ENCODE results near the gene BAX. TPM values are rescaled to one million over a fixed set of nuclear protein-coding genes. Genes with fewer than 3 reads are reported as not detected.

The BAX gene
- total RNA-seq, 1 experiment from 2014 or later: 107 TPM

- H3K36me3 ChIP-seq (ENCODE audit: control insufficient read depth, insufficient read depth, low read length): peaks cover 17% of the 10 kb centered on the region
- POLR2A ChIA-PET: interaction anchor here (0.5 kb wide), 1 partner anchor 59 kb away, joined by 5 read pairs; no protein-coding TSS in a partner anchor
- H3K4me3 ChIP-seq (ENCODE audit: low read depth, low read length): no peak overlapping the region
- H3K4me1 Mint-ChIP-seq (ENCODE audit: low read depth, unreplicated experiment): peaks cover 10% of the 10 kb centered on the region
- H3K4me3 Mint-ChIP-seq (ENCODE audit: unreplicated experiment): no peak overlapping the region
- intact Hi-C loops (cut with micrococcal nuclease; ENCODE audit: unreplicated experiment): loop anchor here (2.0 kb wide), 1 partner anchor 175 kb away; no protein-coding TSS in a partner anchor
- no TSS peak for BruUV-seq (replicated peaks)
- H3K27ac Mint-ChIP-seq (ENCODE audit: unreplicated experiment): no peak overlapping the region
- TF ChIP-seq, protein P1, sequence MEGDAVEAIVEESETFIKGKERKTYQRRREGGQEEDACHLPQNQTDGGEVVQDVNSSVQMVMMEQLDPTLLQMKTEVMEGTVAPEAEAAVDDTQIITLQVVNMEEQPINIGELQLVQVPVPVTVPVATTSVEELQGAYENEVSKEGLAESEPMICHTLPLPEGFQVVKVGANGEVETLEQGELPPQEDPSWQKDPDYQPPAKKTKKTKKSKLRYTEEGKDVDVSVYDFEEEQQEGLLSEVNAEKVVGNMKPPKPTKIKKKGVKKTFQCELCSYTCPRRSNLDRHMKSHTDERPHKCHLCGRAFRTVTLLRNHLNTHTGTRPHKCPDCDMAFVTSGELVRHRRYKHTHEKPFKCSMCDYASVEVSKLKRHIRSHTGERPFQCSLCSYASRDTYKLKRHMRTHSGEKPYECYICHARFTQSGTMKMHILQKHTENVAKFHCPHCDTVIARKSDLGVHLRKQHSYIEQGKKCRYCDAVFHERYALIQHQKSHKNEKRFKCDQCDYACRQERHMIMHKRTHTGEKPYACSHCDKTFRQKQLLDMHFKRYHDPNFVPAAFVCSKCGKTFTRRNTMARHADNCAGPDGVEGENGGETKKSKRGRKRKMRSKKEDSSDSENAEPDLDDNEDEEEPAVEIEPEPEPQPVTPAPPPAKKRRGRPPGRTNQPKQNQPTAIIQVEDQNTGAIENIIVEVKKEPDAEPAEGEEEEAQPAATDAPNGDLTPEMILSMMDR (IDR thresholded peaks at IDR 0.05; ENCODE audit: insufficient read depth in 1 of 2, low read depth in 1 of 2, low read length in 1 of 2, severe bottlenecking in 1 of 2, unreplicated experiment in 1 of 2): no peak
- H3K4me1 ChIP-seq: peaks cover 12% of the 10 kb centered on the region
- DNase-seq: peak in 1 of 2 experiments; percentile 46
- peaks cover 81% of the 10 kb centered on the region for H3K36me3 Mint-ChIP-seq (ENCODE audit: insufficient read depth, unreplicated experiment)
- 0 out of 2 replicates have a peak, but pooled peaks cover 3% of the 10 kb centered on the region for H3K9me3 ChIP-seq
- no peaks in the 10 kb centered on the region for H3K27me3 ChIP-seq (replicated peaks; ENCODE audit: control insufficient read depth, insufficient read depth, low read length)
- H3K27me3 Mint-ChIP-seq (ENCODE audit: insufficient read depth, unreplicated experiment): no peaks in the 10 kb centered on the region
- CTCF ChIA-PET: interaction anchor here (1.1 to 1.8 kb wide), 3 partner anchors 24 to 158 kb away, joined by 3 to 18 read pairs (median 13); partner anchors contain the start of genes GYS1 and RUVBL2
- H3K9me3 Mint-ChIP-seq (ENCODE audit: unreplicated experiment): no peaks in the 10 kb centered on the region
These were observed 14.8 kb downstream of the BAX start for GRCh38 chr19:48969276-48970138.

- Mint-ChIP-seq H3K9me3 (ENCODE audit: unreplicated experiment) (no peaks in the 10 kb centered on the region), H3K4me1 (ENCODE audit: low read depth, unreplicated experiment) (peaks cover 6% of the 10 kb centered on the region), H3K36me3 (ENCODE audit: insufficient read depth, unreplicated experiment) (peaks cover 75% of the 10 kb centered on the region), H3K27me3 (ENCODE audit: insufficient read depth, unreplicated experiment) (no peaks in the 10 kb centered on the region), H3K4me3 (ENCODE audit: unreplicated experiment) (no peak overlapping the region), H3K27ac (ENCODE audit: unreplicated experiment) (no peak overlapping the region)
- peaks cover 12% of the 10 kb centered on the region for H3K4me1 ChIP-seq
- ChIA-PET CTCF (interaction anchor here (0.6 to 1.8 kb wide), 20 partner anchors 8 to 274 kb away, joined by 3 to 18 read pairs (median 4); partner anchors contain the start of genes DHDH, GYS1, NUCB1 and RUVBL2), POLR2A (interaction anchor here (0.7 to 1.2 kb wide), 5 partner anchors 8 to 98 kb away, joined by 3 to 5 read pairs (median 3); partner anchors contain the start of genes NUCB1 and PPP1R15A)
- no TSS peak for BruUV-seq (replicated peaks)
- intact Hi-C loops (cut with micrococcal nuclease; ENCODE audit: unreplicated experiment): loop anchor here (2.0 kb wide), 1 partner anchor 175 kb away; no protein-coding TSS in a partner anchor
- DNase-seq: no peak
- TF ChIP-seq, protein P1 (IDR thresholded peaks at IDR 0.05; ENCODE audit: insufficient read depth in 1 of 2, low read depth in 1 of 2, low read length in 1 of 2, severe bottlenecking in 1 of 2, unreplicated experiment in 1 of 2): no peak
- no peak overlapping the region for H3K4me3 ChIP-seq (ENCODE audit: low read depth, low read length)
- H3K36me3 ChIP-seq (ENCODE audit: control insufficient read depth, insufficient read depth, low read length): peaks cover 17% of the 10 kb centered on the region
- H3K27me3 ChIP-seq (replicated peaks; ENCODE audit: control insufficient read depth, insufficient read depth, low read length): no peaks in the 10 kb centered on the region
- 0 out of 2 replicates have a peak, but pooled peaks cover 3% of the 10 kb centered on the region for H3K9me3 ChIP-seq
These were observed 15.6 kb downstream of the BAX start for GRCh38 chr19:48970139-48970766.

GRCh38 chr19:48970923-48971395 is 16.3 kb downstream of the BAX start:
- H3K27me3 Mint-ChIP-seq (ENCODE audit: insufficient read depth, unreplicated experiment): no peaks in the 10 kb centered on the region
- H3K4me3 Mint-ChIP-seq (ENCODE audit: unreplicated experiment): no peak overlapping the region
- CTCF ChIA-PET: interaction anchor here (0.6 to 1.8 kb wide), 20 partner anchors 9 to 274 kb away, joined by 3 to 18 read pairs (median 4); partner anchors contain the start of genes DHDH, GYS1, NUCB1 and RUVBL2
- 0 out of 2 replicates have a peak, but pooled peaks cover 3% of the 10 kb centered on the region for H3K9me3 ChIP-seq
- no peaks in the 10 kb centered on the region for H3K27me3 ChIP-seq (replicated peaks; ENCODE audit: control insufficient read depth, insufficient read depth, low read length)
- no peaks in the 10 kb centered on the region for H3K9me3 Mint-ChIP-seq (ENCODE audit: unreplicated experiment)
- peaks cover 6% of the 10 kb centered on the region for H3K4me1 Mint-ChIP-seq (ENCODE audit: low read depth, unreplicated experiment)
- H3K36me3 Mint-ChIP-seq (ENCODE audit: insufficient read depth, unreplicated experiment): peaks cover 69% of the 10 kb centered on the region
- peaks cover 15% of the 10 kb centered on the region for H3K36me3 ChIP-seq (ENCODE audit: control insufficient read depth, insufficient read depth, low read length)
- POLR2A ChIA-PET: interaction anchor here (0.7 to 1.2 kb wide), 5 partner anchors 8 to 99 kb away, joined by 3 to 5 read pairs (median 3); partner anchors contain the start of genes NUCB1 and PPP1R15A
- intact Hi-C loops (cut with micrococcal nuclease; ENCODE audit: unreplicated experiment): loop anchor here (2.0 kb wide), 1 partner anchor 176 kb away; no protein-coding TSS in a partner anchor
- peak; percentile 73 to 79 for DNase-seq
- peaks cover 12% of the 10 kb centered on the region for H3K4me1 ChIP-seq
- no peak overlapping the region for H3K4me3 ChIP-seq (ENCODE audit: low read depth, low read length)
- no peak overlapping the region for H3K27ac Mint-ChIP-seq (ENCODE audit: unreplicated experiment)
- TF ChIP-seq, protein P1 (IDR thresholded peaks at IDR 0.05; ENCODE audit: insufficient read depth in 1 of 2, low read depth in 1 of 2, low read length in 1 of 2, severe bottlenecking in 1 of 2, unreplicated experiment in 1 of 2): peak; percentile 81 to 88
- BruUV-seq (replicated peaks): no TSS peak

Measured in Caco-2 (cell line).